ENCODE data around the gene ADCK1. TPM values are rescaled to one million over a fixed set of nuclear protein-coding genes. Genes with fewer than 3 reads are reported as not detected.

The ADCK1 gene
- total RNA-seq, result 1 to 10 TPM; 3.7 to 6.0 (median 5.1) TPM
- long read RNA-seq, partial matches to known transcripts, result 0 of 1 reads
- long read RNA-seq, other reads (novel, unspliced or antisense), result 0 of 1 reads

DNA sequence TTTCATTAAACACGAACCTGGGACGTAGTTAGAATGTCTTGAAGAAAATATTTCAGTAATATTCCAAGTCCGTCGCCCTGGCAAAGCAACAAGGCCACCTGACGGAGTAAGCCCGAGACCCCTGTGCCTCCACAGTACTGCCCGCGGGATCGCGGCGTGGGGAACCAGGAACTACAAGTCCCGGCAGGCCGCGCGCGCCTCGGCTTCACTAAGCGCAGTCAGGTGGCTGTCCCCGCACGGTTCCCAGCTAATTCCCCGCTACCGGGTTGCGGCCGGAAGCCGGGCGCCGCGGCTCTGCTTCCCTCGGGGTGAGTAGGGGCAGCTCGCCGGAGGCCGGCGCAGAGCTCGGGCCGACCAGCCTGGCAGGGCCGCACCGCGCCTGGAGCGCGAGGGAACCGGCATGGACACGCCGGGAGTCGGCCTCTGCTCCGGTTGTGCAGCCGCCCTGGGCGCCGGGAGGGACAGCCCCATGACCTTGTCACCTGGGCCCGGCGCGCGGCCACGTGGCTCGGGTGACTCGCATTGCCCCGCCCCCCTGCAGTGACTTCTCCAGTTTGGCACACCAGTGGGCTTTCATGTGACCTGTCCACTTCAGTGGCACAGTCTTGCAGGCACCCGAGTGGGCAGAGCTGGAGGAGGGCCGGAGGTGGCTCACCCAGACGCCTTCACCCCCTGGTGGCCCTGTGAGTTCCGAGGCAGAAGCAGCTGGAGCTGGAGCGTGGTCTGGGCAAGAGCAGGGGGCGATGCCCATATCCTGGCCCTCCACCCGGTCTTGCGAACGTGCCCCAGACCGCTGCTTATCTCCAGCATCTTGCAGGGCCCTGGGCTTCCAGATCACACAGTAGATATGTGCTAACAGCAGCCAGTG, at the start of gene ADCK1:
Gene ADCK1, plus strand, starts transcription at position 247 of the 868 bp plus-strand sequence. CDS start 18,870 bp downstream, outside the sequence.
- Histone ChIP-seq H3K27me3 (no peaks in the 10 kb centered on the region), H3K36me3 (no peaks in the 10 kb centered on the region), H3K4me1 (no peaks in the 10 kb centered on the region), H3K4me3 (peak within 1 kb of the TSS; percentile 69 to 96 (median 96)), H3K9me3 (no peaks in the 10 kb centered on the region), H3K27ac (peak within 1 kb of the TSS; percentile 73 to 92 (median 84))
- peak; percentile 94 to 95 (median 94) for DNase-seq
- ATAC-seq, result peak; percentile 92 to 97 (median 96)
- 0% methylated on average over 11 of the region's 66 CpGs for WGBS (ENCODE audit: insufficient coverage, low coverage, low lambda C conversion rate, missing lambda C conversion rate)
- TF ChIP-seq POLR2A (IDR thresholded peaks at IDR 0.05), result peak; percentile 85
- TF ChIP-seq CTCF (IDR thresholded peaks at IDR 0.05), result peak in 2 of 4 donors; percentile 20 to 27
- intact Hi-C loops (cut with DNase I), result no loop called here

- ATAC-seq (no peak), DNase-seq (no peak)
- Histone ChIP-seq H3K27ac (no peak overlapping the region), H3K27me3 (no peaks in the 10 kb centered on the region), H3K4me1 (no peaks in the 10 kb centered on the region), H3K9me3 (no peaks in the 10 kb centered on the region), H3K36me3 (peaks cover 6 to 53% (median 30%) of the 10 kb centered on the region in 4 donors), H3K4me3 (no peak overlapping the region)
- no peak for TF ChIP-seq CTCF (IDR thresholded peaks at IDR 0.05)
- no peak for TF ChIP-seq POLR2A (IDR thresholded peaks at IDR 0.05)
- intact Hi-C loops (cut with DNase I), result no loop called here
- 100% methylated on average over 2 of the region's 2 CpGs for WGBS (ENCODE audit: insufficient coverage, low coverage, low lambda C conversion rate, missing lambda C conversion rate)
Observed at GRCh38 chr14:77752266-77752665, 47.6 kb upstream of the ADCK1 start.

DNA sequence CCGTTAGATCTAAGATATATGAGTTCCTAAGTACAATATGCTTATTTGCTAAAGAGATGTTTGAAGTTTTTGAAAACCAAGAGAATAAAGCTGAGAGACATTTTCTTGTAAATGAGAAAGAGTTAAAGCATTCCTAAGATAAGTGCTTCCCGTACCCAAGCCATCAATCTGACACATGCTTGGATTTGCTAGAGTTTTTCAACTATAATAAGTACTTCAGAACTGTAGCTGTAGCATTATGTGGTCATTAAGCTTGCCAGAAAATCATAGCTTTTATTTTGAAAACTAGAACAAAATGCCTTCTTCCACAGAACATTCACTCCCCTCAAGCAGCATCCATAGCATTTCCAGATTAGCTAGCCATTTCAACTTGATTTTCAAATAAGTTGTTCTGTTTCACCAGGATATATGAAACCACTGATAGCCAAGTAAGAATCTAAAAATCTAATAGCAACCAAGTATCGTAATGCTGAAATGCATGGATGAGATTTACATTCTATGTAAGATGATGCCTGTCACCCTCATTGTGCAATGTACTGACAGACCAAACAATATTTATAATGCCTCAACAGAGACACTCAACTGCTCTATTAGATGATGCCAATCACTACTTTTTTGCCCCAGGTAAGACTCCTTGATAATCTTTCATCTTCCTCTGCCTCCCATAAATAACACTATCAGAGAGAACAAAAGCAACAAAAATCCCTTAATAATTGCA, 47.0 kb upstream of the ADCK1 start:
- Histone ChIP-seq H3K4me1 (no peaks in the 10 kb centered on the region), H3K36me3 (peaks cover 6 to 53% (median 30%) of the 10 kb centered on the region in 4 donors), H3K4me3 (no peak overlapping the region), H3K27ac (no peak overlapping the region), H3K27me3 (no peaks in the 10 kb centered on the region), H3K9me3 (no peaks in the 10 kb centered on the region)
- DNase-seq (no peak), ATAC-seq (no peak)
- WGBS (ENCODE audit: insufficient coverage, low coverage, low lambda C conversion rate, missing lambda C conversion rate), result 84% methylated on average over 3 of the region's 3 CpGs
- no peak for TF ChIP-seq CTCF (IDR thresholded peaks at IDR 0.05)
- TF ChIP-seq POLR2A (IDR thresholded peaks at IDR 0.05), result no peak
- intact Hi-C loops (cut with DNase I), result no loop called here

GRCh38 chr14:77760381-77761204, 39.3 kb upstream of the ADCK1 start, which contains the start of gene SNW1:
Gene SNW1, minus strand, starts transcription at chr14:77761156. Its CDS starts 29 bp downstream, at chr14:77761127.
- no peaks in the 10 kb centered on the region for H3K36me3 ChIP-seq
- DNase-seq, result peak; percentile 94 to 96 (median 95)
- H3K9me3 ChIP-seq, result no peaks in the 10 kb centered on the region
- peaks cover 0 to 20% (median 5%) of the 10 kb centered on the region in 4 donors for H3K4me1 ChIP-seq
- TF ChIP-seq POLR2A (IDR thresholded peaks at IDR 0.05), result peak; percentile 72
- TF ChIP-seq CTCF (IDR thresholded peaks at IDR 0.05), result no peak
- H3K27ac ChIP-seq, result peak within 1 kb of the TSS; percentile 69 to 91 (median 79)
- ATAC-seq, result peak; percentile 98 to 99 (median 99)
- peak within 1 kb of the TSS; percentile 67 to 97 (median 93) for H3K4me3 ChIP-seq
- H3K27me3 ChIP-seq, result no peaks in the 10 kb centered on the region
- intact Hi-C loops (cut with DNase I), result no loop called here
- 0% methylated on average over 41 of the region's 60 CpGs for WGBS (ENCODE audit: insufficient coverage, low coverage, low lambda C conversion rate, missing lambda C conversion rate)

Measured in right lobe of liver (tissue), 6 donors.